ENCODE results near the gene PTBP3.
"Not testable (repeated sequence)": the region's sequence is repeated elsewhere in the genome, so short reads cannot be mapped to it uniquely, and the experiment has no call there.

PTBP3 gene

DNA sequence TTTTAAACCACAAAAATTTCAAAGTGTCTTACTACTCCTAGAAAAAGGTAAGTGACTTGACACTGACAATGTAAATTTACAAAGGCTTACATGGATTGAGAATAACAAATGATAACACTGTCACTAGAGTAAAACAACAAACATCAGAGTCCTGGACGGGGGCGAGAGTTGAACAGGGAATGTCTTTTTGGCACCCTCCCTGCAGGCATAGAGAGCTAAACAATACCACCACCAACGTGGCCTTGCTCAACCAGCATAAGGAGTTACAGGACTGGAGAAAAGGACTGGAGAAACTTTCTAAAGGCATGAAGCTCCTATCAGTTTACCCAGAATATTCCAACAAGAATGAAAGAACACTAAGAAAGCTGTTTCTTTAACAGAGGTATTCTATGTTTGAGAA, 55.3 kb downstream of the PTBP3 start:
- in situ Hi-C loops (cut with MboI; ENCODE audit: low sequenced_read_pairs), result no loop called here

DNA sequence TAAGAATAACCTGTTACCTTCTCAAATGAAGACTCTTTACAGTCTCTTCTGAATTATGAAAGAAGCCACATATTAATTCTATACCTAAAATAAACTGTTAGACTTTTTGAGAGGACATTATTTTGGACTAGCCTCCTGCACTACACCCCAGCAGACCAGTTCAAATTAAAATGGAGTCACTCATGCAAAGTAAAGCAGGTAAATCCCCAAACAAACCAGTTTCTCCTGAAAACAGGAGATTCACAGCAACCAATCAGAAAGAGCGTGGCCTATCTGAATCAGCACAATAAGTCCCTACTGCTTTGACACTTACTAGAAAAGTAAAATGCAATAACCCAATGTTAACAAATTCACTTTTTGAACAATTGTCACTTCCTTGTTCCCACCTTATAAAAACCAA, 58.8 kb downstream of the PTBP3 start:
- in situ Hi-C loops (cut with MboI; ENCODE audit: low sequenced_read_pairs), result no loop called here

DNA sequence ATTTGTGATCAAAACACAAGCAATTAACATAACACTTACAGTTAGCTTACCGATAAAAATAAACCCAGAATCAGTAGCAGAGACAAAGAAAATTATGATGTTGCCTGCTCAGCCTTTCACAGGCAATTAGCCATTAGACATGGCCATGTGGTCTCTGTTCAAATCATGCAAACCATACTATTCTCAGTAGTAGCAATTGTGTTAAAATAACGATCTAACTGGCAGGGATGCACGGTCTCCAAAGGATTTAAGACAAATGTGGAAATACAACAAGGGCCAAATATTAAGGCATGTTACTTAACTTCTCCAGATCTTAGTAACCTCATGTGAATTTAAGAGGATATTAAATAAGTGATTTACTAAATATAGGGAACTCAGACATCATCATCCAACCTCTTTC, 59.5 kb downstream of the PTBP3 start:
- in situ Hi-C loops (cut with MboI; ENCODE audit: low sequenced_read_pairs), result no loop called here

DNA sequence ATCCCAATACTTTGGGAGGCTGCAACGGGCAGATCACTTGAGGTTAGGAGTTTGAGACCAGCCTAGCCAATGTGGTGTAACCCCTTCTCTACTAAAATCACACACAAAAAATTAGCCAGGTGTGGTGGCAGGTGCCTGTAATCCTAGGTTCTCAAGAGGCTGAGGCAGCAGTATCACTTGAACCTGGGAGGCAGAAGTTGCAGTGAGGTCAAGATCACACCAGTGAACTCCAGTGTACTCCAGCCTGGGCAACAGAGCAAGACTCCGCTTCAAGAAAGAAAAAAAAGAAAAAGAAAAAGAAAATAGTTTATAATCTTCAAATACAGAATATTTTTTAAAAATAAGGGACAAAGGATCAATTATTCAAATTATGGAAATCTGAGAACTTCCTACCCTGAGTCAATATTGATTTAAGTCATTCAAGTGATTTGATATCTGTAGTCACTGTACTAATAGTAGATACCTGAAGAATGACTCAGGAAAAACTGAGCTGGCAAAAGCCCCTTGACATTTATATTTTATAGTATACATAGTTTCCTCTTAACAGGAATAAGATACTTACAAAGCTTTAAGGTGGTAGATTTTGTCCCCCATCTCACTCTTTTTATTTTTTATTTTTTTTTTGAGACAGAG, 61.8 kb downstream of the PTBP3 start:
- in situ Hi-C loops (cut with MboI; ENCODE audit: low sequenced_read_pairs), result no loop called here

DNA sequence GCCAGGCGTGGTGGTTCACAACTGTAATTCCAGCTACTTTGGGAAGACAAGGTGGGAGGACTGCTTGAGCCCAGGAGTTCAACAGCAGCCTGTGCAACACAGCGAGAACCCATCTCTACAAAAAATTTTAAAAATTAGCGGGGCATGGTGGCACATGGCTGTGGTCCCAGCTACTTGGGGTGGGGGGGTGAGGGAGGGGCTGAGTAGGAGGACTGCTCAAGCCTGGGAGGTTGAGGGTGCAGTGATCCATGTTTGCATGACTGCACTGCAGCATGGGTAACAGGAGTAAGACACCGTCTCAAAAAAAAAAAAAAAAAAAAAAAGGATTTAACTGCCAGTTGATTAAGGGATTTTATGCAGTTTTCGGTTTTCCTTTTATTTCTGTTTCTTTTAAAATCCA, 65.0 kb downstream of the PTBP3 start:
- in situ Hi-C loops (cut with MboI; ENCODE audit: low sequenced_read_pairs), result no loop called here

DNA sequence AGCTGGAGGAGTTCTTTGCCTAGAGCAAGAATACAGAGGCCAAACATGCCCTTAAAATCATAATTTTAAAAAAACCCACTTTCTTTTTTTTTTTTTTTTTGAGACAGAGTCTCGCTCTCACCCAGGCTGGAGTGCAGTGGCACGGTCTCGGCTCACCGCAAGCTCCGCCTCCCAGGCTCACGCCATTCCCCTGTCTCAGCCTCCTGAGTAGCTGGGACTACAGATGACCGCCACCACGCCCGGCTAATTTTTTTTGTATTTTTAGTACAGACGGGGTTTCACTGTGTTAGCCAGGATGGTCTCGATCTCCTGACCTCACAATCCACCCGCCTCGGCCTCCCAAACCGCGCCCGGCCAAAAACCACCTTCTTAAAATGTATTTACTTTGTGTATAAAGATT, 66.3 kb downstream of the PTBP3 start:
- in situ Hi-C loops (cut with MboI; ENCODE audit: low sequenced_read_pairs), result not testable (repeated sequence)

DNA sequence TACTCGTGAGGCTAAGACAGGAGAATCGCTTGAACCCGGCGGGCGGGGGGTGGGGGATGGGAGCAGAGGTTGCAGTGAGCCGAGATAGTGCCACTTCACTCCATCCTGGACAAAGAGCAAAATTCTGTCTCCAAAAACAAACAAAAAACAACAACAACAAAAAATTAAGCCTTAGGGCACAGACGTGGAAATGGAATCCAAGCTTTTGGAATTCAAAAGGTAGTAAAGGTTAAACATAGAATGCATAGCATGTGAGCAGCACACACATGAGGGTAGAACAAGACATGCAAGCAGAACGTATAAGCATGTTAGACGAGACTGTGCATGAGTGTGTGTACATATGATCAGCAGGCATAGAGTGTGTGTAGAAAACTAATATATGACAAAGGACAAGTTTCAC, 68.0 kb downstream of the PTBP3 start:
- in situ Hi-C loops (cut with MboI; ENCODE audit: low sequenced_read_pairs), result no loop called here

DNA sequence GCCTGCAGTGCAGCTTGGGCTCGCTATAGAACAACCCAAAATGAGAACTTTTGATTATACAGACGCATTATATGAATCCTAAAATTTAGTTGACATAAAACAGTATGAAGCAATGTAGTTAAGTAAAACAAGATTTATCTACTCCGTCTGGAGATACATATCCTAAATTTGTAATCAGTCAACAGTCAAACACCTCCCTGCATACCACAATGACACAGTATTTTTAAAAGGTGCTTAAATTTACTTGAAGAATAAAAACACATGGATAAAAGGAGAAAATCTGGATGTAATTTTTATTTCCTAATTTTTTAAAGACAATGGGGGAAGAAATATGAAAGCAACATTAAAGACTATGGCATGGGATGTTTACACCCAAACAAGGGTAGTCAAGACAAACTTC, 70.8 kb downstream of the PTBP3 start:
- in situ Hi-C loops (cut with MboI; ENCODE audit: low sequenced_read_pairs), result no loop called here

DNA sequence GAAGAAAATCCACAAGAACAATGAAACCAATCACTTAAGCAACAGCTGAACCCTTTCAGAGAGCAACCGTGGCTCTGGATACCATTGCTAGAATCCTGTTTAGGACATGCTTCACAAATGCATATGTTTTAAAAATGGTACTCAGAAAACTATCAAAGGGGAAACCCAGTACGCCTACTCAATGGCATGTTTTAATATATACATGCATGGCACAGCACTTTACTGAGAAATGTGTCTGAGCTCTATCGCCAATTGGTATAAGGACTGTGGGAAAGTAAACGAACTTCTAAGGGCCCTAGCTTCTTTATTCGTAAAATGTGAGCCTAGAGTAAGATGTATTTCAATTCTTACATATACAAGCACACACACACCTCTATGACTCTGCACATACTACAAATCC, 72.3 kb downstream of the PTBP3 start:
- in situ Hi-C loops (cut with MboI; ENCODE audit: low sequenced_read_pairs), result no loop called here

DNA sequence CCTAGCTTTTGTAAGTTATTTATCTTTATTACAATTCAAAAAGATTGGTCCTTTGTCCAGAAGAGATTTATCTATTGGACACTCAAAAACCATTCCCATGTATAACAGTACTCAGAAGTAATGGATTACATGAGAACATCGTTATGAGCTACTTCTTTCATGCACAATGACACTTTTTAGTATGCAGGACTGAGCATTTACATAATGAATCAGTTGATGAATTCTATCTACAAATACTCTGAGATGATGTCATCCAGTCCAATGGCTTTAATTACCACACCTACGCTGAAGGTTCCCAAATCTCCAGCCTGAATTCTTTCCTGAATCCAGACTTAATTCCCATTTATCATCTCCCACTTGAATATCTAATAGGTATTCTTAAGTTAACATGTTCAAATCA, 75.3 kb downstream of the PTBP3 start:
- in situ Hi-C loops (cut with MboI; ENCODE audit: low sequenced_read_pairs), result no loop called here

DNA sequence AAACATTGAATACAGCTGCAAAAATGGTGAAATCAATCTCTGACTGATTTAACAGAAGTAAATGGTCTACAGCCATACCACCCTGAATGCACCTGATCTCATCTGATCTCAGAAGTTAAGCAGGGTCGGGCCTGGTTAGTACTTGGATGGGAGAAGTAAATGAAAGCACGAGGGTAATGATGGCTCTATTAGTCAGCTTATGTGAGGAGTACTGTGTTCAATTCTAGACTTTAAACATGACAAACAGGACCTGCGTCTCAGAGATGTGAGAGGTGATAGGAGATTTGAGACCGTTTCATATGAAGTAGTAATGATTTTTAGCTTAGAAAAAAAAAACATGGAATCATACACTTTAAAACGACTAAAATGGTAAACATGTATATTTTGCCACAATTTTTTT, 81.2 kb downstream of the PTBP3 start:
- in situ Hi-C loops (cut with MboI; ENCODE audit: low sequenced_read_pairs), result no loop called here

DNA sequence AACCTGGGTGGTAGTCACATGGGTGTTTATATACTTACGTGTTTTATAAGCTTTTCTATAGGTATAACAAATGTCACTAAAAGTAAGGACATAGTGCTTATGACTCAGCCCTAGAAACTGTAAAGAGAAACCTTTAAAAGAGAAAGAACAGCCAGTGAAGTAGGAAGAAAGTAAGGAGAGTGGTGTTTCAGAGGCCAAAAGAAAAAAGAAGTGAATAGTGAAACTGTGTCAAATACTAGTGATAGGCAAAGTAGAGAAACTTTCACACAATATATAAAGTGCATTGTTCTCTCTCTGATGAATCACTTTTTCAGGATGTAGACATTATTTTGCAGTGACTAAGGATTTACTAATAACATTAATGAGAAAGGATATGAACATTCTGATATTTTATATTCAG, 84.1 kb downstream of the PTBP3 start:
- in situ Hi-C loops (cut with MboI; ENCODE audit: low sequenced_read_pairs), result no loop called here

DNA sequence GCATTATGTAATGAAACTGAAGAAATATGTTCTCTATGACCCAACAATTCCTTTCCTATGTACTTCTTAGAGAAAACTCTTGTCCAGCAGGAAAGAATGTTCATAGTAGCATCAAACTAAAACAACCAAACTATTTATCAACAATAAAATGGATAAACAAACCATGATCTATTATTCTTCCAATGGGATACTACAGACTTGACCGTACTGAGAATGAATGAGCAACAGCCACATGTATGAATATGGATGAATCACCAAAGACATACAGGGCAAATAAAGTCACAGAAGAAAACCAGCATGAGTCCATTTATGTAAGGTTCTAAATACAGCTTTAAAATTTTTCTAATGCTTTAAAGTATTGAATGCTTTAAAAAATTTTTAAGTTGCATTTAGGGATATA, 84.7 kb downstream of the PTBP3 start:
- in situ Hi-C loops (cut with MboI; ENCODE audit: low sequenced_read_pairs), result no loop called here

DNA sequence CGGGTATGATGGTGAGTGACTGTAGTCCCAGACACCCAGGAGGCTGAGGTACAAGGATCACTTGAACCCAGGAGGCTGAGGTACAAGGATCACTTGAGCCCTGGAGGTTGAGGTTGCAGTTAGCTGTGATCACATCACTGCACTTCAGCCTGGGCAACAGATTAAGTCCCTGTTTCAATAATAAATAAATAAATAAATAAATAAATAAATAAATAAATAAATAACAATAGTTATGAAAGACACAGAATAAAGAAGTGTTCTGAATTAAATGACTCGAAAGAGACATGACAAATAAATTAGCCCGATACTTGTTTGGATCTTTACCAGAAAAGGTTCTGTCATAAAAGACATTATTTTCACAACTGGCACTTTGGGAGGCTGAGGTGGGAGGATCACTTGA, 86.3 kb downstream of the PTBP3 start:
- in situ Hi-C loops (cut with MboI; ENCODE audit: low sequenced_read_pairs), result no loop called here

DNA sequence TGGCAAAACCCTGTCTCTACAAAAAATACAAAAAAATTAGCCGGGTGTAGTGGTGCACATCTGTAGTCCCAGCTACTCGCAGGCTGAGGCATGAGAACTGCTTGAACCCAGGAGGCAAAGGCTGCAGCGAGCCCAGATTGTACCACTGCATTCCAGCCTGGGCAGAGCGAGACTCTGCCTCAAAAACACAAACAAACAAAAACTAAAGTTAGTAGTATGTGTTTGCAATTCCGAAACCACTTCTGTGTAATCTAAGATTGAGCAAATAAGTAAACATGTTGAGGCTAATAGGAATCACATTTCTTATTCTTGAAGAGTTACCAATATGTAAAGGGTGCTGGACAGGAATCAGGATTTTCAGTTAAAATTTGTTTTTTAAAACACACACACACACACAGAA, 88.3 kb downstream of the PTBP3 start:
- in situ Hi-C loops (cut with MboI; ENCODE audit: low sequenced_read_pairs), result no loop called here

DNA sequence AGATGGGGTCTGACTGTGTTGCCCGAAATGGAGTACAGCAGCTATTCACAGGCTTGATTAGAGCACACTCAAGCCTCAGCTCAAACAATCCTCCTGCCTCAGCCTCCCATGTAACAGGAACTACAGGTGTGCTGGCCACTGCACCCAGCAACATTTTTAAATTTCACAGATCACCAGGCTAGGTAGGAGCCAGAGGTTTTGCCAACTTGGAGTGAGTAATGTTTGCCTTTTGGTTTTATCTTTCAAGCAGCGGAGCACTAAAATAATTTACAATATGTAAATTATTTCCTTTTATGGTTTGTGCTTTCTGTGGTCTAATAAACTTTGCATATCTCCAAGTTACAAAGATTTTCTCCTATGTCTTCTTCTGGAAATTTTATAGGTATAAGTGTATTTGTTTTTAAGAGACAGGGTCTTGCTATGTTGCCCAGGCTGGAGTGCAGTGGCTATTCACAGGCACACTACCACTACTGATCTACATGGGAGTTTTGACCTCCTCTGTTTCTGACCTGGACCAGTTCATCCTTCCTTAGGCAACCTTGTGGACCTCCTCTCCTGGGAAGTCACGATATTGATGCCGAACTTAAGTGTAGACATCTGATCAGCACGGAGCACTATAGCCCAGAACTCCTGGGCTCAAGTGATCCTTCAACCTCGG, 91.1 kb downstream of the PTBP3 start:
- in situ Hi-C loops (cut with MboI; ENCODE audit: low sequenced_read_pairs), result no loop called here

DNA sequence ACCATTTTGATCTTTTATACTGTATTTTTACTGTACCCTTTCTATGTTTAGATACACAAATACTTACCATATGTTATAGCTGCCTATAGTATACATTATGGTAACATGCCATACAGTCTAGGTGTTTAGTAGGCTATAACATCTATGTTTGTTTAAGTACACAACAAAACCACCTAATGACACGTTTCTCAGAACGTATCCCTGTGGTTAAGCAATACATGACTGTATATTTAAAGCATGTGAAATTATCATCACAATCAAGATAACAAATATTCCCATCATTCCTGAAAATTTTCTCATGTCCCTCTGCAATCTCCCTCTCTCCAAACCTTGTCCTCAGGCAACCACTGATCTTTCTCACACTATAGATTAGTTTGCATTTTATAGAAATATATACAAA, 91.9 kb downstream of the PTBP3 start:
- in situ Hi-C loops (cut with MboI; ENCODE audit: low sequenced_read_pairs), result no loop called here

DNA sequence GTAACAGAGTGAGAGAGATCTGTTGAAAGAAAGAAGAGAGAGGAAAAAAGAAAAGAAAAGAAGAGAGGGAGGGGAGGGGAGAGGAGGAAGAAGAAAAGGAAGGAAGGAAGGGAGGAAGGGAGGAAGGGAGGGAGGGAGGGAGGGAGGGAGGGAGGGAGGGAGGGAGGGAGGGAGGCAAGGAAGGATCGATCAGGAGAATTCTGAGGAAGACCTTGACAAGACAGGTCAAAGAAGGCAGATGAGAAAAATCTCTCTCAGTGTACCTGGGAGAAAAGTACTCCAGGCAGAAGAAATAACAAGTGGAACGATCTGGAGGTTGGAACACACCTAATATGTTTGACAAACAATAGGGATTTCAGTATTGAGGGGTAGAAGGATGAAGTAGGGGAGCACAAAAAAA, 93.7 kb downstream of the PTBP3 start:
- in situ Hi-C loops (cut with MboI; ENCODE audit: low sequenced_read_pairs), result no loop called here

DNA sequence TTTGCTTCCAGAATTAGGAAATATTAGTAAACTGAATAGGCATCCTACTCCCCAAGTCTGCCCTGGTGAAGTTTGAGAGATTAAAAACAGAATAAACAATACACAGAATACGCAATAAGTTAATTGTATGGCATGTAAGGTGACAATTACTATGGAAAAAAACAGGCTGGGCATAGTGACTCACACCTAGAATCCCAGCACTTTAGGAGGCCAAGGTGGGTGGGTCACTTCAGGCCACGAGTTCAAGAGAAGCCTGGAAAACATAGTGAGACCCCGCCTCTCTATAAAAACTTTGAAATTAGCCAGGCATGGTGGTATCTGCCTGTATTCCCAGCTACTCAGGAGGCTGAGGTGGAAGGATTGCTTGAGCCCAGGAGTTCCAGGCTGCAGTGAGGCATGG, 94.1 kb downstream of the PTBP3 start:
- in situ Hi-C loops (cut with MboI; ENCODE audit: low sequenced_read_pairs), result no loop called here

DNA sequence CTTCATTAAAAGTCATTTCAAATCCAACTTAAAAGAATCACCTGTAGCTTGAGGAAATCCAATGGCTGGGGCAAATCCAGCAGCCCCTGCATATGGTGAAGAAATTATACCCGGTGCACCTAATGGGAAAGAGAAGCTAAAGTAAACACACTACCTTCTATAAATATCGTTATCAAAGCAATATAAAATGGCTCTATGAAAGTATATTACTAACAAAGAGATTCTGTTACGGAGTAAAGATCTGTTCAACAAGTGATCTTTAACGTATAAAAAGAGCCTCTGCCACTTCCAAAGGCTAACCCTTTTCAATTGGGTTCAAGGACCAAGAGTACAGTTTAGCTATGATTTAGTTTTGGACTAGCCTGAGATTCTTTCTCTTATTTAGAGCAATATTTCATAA, 98.6 kb downstream of the PTBP3 start:
- in situ Hi-C loops (cut with MboI; ENCODE audit: low sequenced_read_pairs), result no loop called here

DNA sequence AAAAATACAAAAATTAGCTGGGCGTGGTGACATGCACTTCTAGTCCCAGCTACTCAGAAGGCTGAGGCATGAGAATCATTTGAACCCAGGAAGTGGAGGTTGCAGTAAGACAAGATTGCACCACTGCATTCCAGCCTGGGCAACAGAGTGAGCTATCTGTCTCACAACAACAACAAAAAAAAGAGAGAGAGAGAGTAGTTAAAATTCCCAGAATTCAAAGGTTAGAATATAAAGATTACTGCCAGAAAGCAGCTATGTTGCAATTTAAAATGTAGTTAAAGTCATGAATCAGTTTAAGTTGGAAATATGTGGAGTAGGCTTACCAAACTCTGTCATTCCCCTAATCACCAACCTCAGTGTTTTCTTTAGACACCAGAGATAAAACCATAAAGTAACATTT, 99.7 kb downstream of the PTBP3 start:
- in situ Hi-C loops (cut with MboI; ENCODE audit: low sequenced_read_pairs), result no loop called here

DNA sequence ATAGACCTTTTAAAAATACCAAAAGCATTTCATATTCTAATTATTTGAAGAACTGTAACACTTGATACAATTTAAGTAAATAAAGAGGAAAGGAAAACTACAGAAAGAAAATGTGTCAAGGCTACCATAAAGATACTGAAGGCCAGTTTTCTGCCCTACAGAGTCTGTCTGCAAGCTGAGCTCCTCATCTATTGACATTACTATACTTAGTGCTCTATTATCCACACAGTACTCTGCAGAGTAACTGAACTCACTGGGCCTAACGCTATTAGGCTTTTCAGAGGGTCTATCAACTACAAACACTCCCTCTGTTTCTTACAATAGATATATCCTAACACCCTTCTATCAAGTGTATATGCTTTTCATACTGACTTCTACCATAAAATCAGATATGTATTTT, 101.2 kb downstream of the PTBP3 start:
- in situ Hi-C loops (cut with MboI; ENCODE audit: low sequenced_read_pairs), result no loop called here

DNA sequence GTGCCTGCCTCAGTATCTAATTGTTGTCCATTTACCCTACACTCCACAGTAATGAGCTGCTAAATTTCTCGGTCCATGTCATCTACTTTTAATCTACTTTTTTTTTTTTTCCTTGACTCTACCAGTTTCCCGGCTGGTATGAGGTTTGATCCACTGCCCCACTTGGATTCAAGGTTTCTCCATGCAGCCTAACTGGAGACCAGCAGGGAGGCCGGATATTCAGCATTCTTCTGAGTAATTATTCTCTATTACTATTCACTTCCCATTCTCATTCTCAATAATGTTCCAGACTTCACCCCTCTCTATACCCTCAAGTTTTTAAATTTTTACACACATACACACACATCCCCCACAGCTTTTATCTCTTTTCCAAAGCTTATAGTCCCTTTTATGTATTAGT, 107.3 kb downstream of the PTBP3 start:
- in situ Hi-C loops (cut with MboI; ENCODE audit: low sequenced_read_pairs), result no loop called here

All from HL-60/S4 treated with phorbol 12-myristate 13-acetate at 8.2 ng/mL for 4 days and 3 days (cell line).